HAP-1 (cell line): ENCODE measurements around the gene COA5.
A peak's percentile ranks its signal among the peaks of the same experiment; 100 is the strongest.

Source experiments
- DNase-seq, 2 experiments: peaks; one replicate each; pipeline ENCODE4 v3.0.0-alpha.2; 2016 to 2020; ENCODE audit warnings: low spot score in 2 of 2
- H3K27me3 ChIP-seq: fragments of 250-450 bp; sonication (Bioruptor Pico); 2 replicates; pipeline ENCODE4 v1.5.1; 2020; ENCODE audit warnings: low read depth, mild to moderate bottlenecking, moderate library complexity
- H3K36me3 ChIP-seq: fragments of 250-450 bp; sonication (Bioruptor Pico); replicated peaks from 2 replicates; pipeline ENCODE4 v1.5.1; 2020; ENCODE audit warnings: mild to moderate bottlenecking
- H3K4me1 ChIP-seq: fragments of 250-450 bp; sonication (Bioruptor Pico); 2 replicates; pipeline ENCODE4 v1.5.1; 2020; ENCODE audit warnings: mild to moderate bottlenecking
- H3K4me3 ChIP-seq: fragments of 250-450 bp; sonication (Bioruptor Pico); 2 replicates; pipeline ENCODE4 v1.5.1; 2020; ENCODE audit warnings: mild to moderate bottlenecking, moderate library complexity
- H3K9me3 ChIP-seq: fragments of 250-450 bp; sonication (Bioruptor Pico); 2 replicates; pipeline ENCODE4 v1.5.1; 2020; ENCODE audit warnings: mild to moderate bottlenecking, moderate library complexity
- in situ Hi-C: fragments of 300-500 bp; cut with MboI; formaldehyde crosslinking; loops from 3 replicates; pipeline ENCODE4 v1.14.3; 2020; ENCODE audit warnings: low sequenced_read_pairs, inconsistent platforms, mixed read lengths

The COA5 gene

GRCh38 chr2:98589489-98589888 is 18.8 kb downstream of the COA5 start:
- H3K4me3 ChIP-seq: no peak overlapping the region
- no peaks in the 10 kb centered on the region; the same call in 1 of the 2 replicates for H3K9me3 ChIP-seq
- DNase-seq: no peak
- peaks cover 3% of the 10 kb centered on the region; the same call in 1 of the 2 replicates for H3K4me1 ChIP-seq
- in situ Hi-C loops: no loop called here
- H3K27me3 ChIP-seq: no peaks in the 10 kb centered on the region
- 0 out of 2 replicates have a peak, but pooled peaks cover 11% of the 10 kb centered on the region for H3K36me3 ChIP-seq

- Histone ChIP-seq H3K36me3 (0 out of 2 replicates have a peak, but pooled peaks cover 8% of the 10 kb centered on the region), H3K9me3 (no peaks in the 10 kb centered on the region), H3K4me1 (peaks cover 3% of the 10 kb centered on the region; the same call in 1 of the 2 replicates), H3K4me3 (no peak overlapping the region), H3K27me3 (no peaks in the 10 kb centered on the region)
- DNase-seq: no peak
- in situ Hi-C loops: no loop called here
Measured at GRCh38 chr2:98588880-98589431, 19.4 kb downstream of the COA5 start.

GRCh38 chr2:98586551-98587140 is 21.7 kb downstream of the COA5 start:
- Histone ChIP-seq H3K4me1 (peaks cover 3% of the 10 kb centered on the region; the same call in 1 of the 2 replicates), H3K27me3 (no peaks in the 10 kb centered on the region), H3K9me3 (no peaks in the 10 kb centered on the region), H3K36me3 (0 out of 2 replicates have a peak, but pooled peaks cover 12% of the 10 kb centered on the region), H3K4me3 (no peak overlapping the region)
- in situ Hi-C loops: no loop called here
- DNase-seq: no peak

- DNase-seq: no peak
- Histone ChIP-seq H3K27me3 (no peaks in the 10 kb centered on the region), H3K9me3 (no peaks in the 10 kb centered on the region), H3K4me3 (no peak overlapping the region), H3K4me1 (peaks cover 3% of the 10 kb centered on the region; the same call in 1 of the 2 replicates), H3K36me3 (0 out of 2 replicates have a peak, but pooled peaks cover 12% of the 10 kb centered on the region)
- in situ Hi-C loops: no loop called here
Measured at GRCh38 chr2:98585386-98585785, 22.9 kb downstream of the COA5 start.

- Histone ChIP-seq H3K27me3 (no peaks in the 10 kb centered on the region), H3K4me3 (no peak overlapping the region), H3K4me1 (peaks cover 3% of the 10 kb centered on the region; the same call in 1 of the 2 replicates), H3K9me3 (no peaks in the 10 kb centered on the region), H3K36me3 (0 out of 2 replicates have a peak, but pooled peaks cover 12% of the 10 kb centered on the region)
- in situ Hi-C loops: no loop called here
- no peak for DNase-seq
Measured at GRCh38 chr2:98583816-98584618, 24.3 kb downstream of the COA5 start.

- Histone ChIP-seq H3K4me3 (no peak overlapping the region), H3K27me3 (no peaks in the 10 kb centered on the region), H3K9me3 (no peaks in the 10 kb centered on the region), H3K4me1 (no peaks in the 10 kb centered on the region), H3K36me3 (0 out of 2 replicates have a peak, but pooled peaks cover 12% of the 10 kb centered on the region)
- DNase-seq: no peak
- in situ Hi-C loops: no loop called here
Measured at GRCh38 chr2:98583276-98583675, 25.0 kb downstream of the COA5 start.

GRCh38 chr2:98582523-98582922 is 25.8 kb downstream of the COA5 start:
- DNase-seq: no peak
- no peaks in the 10 kb centered on the region for H3K4me1 ChIP-seq
- H3K4me3 ChIP-seq: no peak overlapping the region
- H3K27me3 ChIP-seq: no peaks in the 10 kb centered on the region
- no peaks in the 10 kb centered on the region for H3K9me3 ChIP-seq
- H3K36me3 ChIP-seq: peaks cover 12% of the 10 kb centered on the region; the same call in 1 of the 2 replicates
- in situ Hi-C loops: no loop called here

GRCh38 chr2:98580656-98581284 is 27.5 kb downstream of the COA5 start:
- Histone ChIP-seq H3K36me3 (peaks cover 7% of the 10 kb centered on the region; the same call in 1 of the 2 replicates), H3K4me1 (no peaks in the 10 kb centered on the region), H3K4me3 (no peak overlapping the region), H3K27me3 (no peaks in the 10 kb centered on the region), H3K9me3 (no peaks in the 10 kb centered on the region)
- DNase-seq: no peak
- in situ Hi-C loops: no loop called here

GRCh38 chr2:98579926-98580325 is 28.4 kb downstream of the COA5 start:
- no peak for DNase-seq
- Histone ChIP-seq H3K4me3 (no peak overlapping the region), H3K4me1 (no peaks in the 10 kb centered on the region), H3K36me3 (peaks cover 4% of the 10 kb centered on the region; the same call in 1 of the 2 replicates), H3K27me3 (no peaks in the 10 kb centered on the region), H3K9me3 (no peaks in the 10 kb centered on the region)
- in situ Hi-C loops: no loop called here

- Histone ChIP-seq H3K4me3 (no peak overlapping the region), H3K27me3 (no peaks in the 10 kb centered on the region), H3K4me1 (no peaks in the 10 kb centered on the region), H3K36me3 (peaks cover 4% of the 10 kb centered on the region; the same call in 1 of the 2 replicates), H3K9me3 (no peaks in the 10 kb centered on the region)
- in situ Hi-C loops: no loop called here
- no peak for DNase-seq
Measured at GRCh38 chr2:98578231-98578630, 30.1 kb downstream of the COA5 start.

GRCh38 chr2:98577313-98577712 is 31.0 kb downstream of the COA5 start:
- no peaks in the 10 kb centered on the region for H3K9me3 ChIP-seq
- DNase-seq: no peak
- in situ Hi-C loops: no loop called here
- peaks cover 10% of the 10 kb centered on the region; the same call in 1 of the 2 replicates for H3K36me3 ChIP-seq
- H3K27me3 ChIP-seq: no peaks in the 10 kb centered on the region
- no peaks in the 10 kb centered on the region for H3K4me1 ChIP-seq
- no peak overlapping the region for H3K4me3 ChIP-seq

- Histone ChIP-seq H3K4me1 (no peaks in the 10 kb centered on the region), H3K4me3 (no peak overlapping the region), H3K36me3 (peaks cover 7% of the 10 kb centered on the region; the same call in 1 of the 2 replicates), H3K27me3 (no peaks in the 10 kb centered on the region), H3K9me3 (no peaks in the 10 kb centered on the region)
- DNase-seq: no peak
- in situ Hi-C loops: no loop called here
Measured at GRCh38 chr2:98576666-98577312, 31.5 kb downstream of the COA5 start.

GRCh38 chr2:98573426-98573825 is 34.9 kb downstream of the COA5 start:
- H3K4me1 ChIP-seq: no peaks in the 10 kb centered on the region
- no peaks in the 10 kb centered on the region for H3K9me3 ChIP-seq
- H3K4me3 ChIP-seq: no peak overlapping the region
- in situ Hi-C loops: no loop called here
- H3K36me3 ChIP-seq: peaks cover 19% of the 10 kb centered on the region
- peak in 1 of 2 experiments; percentile 3 for DNase-seq
- H3K27me3 ChIP-seq: no peaks in the 10 kb centered on the region
